ENCODE results near the gene SLC6A7.
A peak's percentile ranks its signal among the peaks of the same experiment; 100 is the strongest.

The SLC6A7 gene

DNA sequence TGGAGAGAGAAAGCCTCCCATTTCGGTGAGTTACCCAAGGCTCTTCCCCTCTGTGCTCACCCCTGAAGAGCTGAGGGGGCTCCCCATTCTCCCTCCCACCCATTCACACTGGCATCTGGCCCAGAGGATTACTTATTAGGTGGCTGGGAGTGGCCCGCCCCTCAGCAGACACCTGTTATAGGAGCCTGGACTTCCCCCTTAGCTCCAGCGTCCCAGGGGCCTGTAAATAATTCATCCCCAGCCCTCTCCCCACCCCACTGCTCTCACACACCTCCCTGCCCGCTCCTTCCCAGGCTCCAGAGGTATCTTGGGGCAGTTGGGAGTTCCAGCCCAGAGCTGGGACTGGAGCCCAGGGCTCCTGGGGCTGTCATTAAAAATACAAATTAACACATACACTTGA lies 11.6 kb upstream of the SLC6A7 start:
- no peak for DNase-seq (ENCODE audit: low read depth in 2 of 2)
- no peak overlapping the region for H3K4me3 ChIP-seq (replicated peaks in 1 of 2; ENCODE audit: low read depth in 2 of 2, low read length in 2 of 2)
- no peak for TF ChIP-seq CTCF (IDR thresholded peaks at IDR 0.05; ENCODE audit: low read depth, low read length)

DNA sequence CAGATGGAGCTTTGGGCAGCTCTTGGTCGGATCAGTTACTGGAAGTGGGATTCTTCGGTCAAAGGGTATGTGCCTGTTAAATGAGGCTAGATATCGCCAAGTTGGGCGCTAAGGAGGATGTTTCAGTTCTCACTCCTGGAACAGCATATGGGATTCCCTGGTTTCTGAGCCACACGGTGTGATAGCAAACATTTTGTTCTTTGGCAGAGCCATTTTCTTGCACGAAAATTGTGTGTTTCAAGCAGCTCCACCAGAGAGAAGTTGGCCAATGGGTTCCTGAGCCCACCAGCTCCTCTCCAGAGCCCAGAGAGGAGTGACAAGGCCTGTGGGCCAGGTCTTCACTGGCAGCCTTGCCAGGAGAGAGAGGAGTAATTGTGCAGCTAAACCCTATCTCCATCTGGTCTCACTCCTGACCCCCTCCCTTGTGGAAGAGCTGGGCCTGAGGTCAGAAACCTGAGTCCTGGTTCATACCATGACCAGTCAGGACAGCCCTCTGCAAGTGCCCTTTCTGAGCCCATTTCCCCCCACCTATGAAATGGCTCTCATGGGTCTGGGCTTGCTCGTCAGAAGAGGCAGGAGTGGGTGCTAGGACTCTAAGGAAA lies 10.7 kb upstream of the SLC6A7 start:
- no peak for DNase-seq (ENCODE audit: low read depth in 2 of 2)
- no peak overlapping the region for H3K4me3 ChIP-seq (replicated peaks in 1 of 2; ENCODE audit: low read depth in 2 of 2, low read length in 2 of 2)
- no peak for TF ChIP-seq CTCF (IDR thresholded peaks at IDR 0.05; ENCODE audit: low read depth, low read length)

DNA sequence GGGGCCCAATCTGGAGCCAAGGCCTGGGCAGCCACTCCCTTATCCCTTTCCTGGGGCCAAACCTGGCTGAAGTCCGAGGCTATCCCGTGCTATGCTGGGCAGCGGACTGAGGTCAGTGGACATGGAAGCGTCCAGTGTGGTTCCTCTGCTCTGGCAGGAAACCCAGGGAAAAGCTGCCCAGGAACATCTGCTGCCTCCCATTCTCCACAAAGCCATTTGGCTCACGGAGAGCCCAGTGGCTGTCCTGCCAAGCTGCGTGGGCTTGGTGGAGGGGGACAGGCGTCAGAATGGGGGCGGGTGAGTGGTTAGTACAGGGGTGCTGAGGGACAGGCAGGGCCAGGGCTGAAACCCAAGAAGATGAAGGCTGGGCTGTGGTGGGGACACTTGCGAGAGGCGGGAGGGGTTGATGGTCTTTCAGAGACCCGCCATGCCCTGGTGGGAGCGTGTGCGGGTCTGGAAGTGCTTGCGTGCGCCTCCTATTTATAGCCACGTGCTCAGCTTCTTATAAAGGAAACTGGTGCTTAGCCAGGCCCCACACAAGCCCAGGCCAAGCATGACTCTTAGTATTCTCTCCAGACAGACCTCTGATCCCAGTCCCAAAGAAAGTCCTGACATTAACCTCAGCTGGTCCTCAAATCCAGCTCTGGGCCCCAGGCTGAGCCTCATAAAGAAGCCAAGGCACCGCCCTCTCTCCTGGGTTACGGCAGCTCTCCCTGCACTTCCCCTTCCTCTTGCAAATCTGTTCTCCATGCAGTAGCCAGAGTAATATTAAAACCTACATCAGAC lies 9.4 kb upstream of the SLC6A7 start:
- no peak for TF ChIP-seq CTCF (IDR thresholded peaks at IDR 0.05; ENCODE audit: low read depth, low read length)
- no peak overlapping the region for H3K4me3 ChIP-seq (replicated peaks in 1 of 2; ENCODE audit: low read depth in 2 of 2, low read length in 2 of 2)
- peak; percentile 13 to 91 for DNase-seq (ENCODE audit: low read depth in 2 of 2)

GRCh38 chr5:150181027-150181426 lies 8.8 kb upstream of the SLC6A7 start:
- TF ChIP-seq CTCF (IDR thresholded peaks at IDR 0.05; ENCODE audit: low read depth, low read length), result no peak
- DNase-seq (ENCODE audit: low read depth in 2 of 2), result peak in 1 of 2 donors; percentile 45
- no peak overlapping the region for H3K4me3 ChIP-seq (replicated peaks in 1 of 2; ENCODE audit: low read depth in 2 of 2, low read length in 2 of 2)

DNA sequence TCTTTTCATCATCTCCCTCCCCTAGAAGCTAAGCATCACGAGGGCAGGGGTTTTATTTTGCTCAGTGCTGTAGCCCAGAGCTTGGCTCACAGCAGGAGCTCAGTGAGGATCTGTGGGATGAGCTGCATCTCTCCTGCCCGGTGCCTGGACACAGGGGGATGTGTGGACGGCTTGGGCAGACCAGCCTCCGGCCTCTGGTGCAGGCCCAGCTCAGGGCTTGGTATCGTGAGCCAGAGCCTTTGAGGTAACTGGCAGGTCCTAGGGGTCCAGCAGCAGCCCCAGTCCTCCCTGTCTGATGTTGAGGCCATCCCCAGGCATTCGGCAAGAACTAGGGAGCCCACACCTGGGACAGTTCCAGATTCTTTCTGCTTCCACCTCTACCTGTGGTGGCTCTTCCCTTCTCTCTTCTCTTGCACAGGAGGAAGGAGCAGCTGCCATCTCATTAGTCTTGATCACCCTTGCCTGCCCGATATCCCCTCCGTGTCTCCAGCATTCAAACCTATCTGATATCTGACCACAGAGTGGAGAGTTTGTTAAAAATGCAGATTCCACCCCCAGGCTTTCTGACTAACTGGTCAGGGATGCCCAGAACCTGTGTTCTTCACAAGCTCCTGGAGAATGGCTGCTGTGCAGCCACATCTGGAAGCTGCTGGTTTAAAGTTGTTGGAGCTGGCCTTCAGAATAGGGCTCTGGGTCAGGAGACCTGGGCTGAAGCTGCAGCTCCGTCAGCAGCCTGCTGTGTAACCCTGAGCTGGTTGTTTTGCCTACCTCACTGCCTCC lies 7.9 kb upstream of the SLC6A7 start:
- H3K4me3 ChIP-seq (replicated peaks in 1 of 2; ENCODE audit: low read depth in 2 of 2, low read length in 2 of 2), result no peak overlapping the region
- DNase-seq (ENCODE audit: low read depth in 2 of 2), result no peak
- no peak for TF ChIP-seq CTCF (IDR thresholded peaks at IDR 0.05; ENCODE audit: low read depth, low read length)

DNA sequence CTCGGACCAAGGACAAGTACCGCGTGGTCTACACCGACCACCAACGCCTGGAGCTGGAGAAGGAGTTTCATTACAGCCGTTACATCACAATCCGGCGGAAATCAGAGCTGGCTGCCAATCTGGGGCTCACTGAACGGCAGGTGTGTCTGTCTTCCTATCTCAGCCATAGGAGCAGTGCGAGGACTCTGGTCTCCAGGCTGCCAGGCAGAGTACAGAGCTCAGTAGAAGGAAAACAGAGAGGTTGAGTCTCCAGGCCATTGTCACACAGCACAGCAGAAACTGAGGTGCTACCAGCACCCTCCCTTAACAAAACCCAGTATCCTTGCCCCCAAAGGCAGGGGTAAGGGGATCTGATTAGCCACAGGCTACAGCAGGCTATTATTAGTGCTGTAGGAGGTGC lies 7.1 kb upstream of the SLC6A7 start:
- DNase-seq (ENCODE audit: low read depth in 2 of 2), result no peak
- H3K4me3 ChIP-seq (replicated peaks in 1 of 2; ENCODE audit: low read depth in 2 of 2, low read length in 2 of 2), result no peak overlapping the region
- no peak for TF ChIP-seq CTCF (IDR thresholded peaks at IDR 0.05; ENCODE audit: low read depth, low read length)

All from cardiac fibroblast (primary cell).